ENCODE measurements around the gene RAD51C.
A peak's percentile ranks its signal among the peaks of the same experiment; 100 is the strongest.
"Not testable (repeated sequence)": the region's sequence is repeated elsewhere in the genome, so short reads cannot be mapped to it uniquely, and the experiment has no call there.

RAD51C gene

DNA sequence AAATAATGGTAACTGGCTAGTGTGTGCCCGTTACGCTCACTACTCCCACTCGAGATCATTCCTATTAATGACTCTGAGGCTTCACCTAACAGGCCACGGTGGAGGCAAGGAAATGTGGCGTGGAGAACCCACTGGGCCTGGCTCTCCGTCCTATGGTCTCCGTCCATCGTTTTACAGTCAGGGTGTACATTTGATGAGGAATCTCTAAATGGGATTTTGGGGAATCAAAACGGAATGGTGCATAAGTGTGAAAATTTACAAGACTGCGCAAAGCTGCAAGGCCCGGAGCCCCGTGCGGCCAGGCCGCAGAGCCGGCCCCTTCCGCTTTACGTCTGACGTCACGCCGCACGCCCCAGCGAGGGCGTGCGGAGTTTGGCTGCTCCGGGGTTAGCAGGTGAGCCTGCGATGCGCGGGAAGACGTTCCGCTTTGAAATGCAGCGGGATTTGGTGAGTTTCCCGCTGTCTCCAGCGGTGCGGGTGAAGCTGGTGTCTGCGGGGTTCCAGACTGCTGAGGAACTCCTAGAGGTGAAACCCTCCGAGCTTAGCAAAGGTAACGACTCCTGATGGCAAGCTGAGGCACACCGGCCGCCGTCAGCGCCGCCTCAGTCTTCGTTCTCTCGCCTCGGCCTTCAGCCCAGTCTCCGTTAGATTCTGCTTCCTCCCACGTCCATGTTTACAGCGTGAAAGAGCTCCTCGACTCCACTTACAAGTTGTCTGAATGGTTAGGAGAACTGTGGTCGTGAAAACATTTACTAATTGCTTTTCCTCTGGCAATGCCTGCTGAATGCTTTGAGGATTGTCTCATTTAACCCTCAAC lies at the start of gene RAD51C:
Gene RAD51C, plus strand, starts transcription at position 364 of the 817 bp plus-strand sequence. Its CDS starts 42 bp downstream, at position 406.
- DNase-seq, result peak; percentile 86

GRCh38 chr17:58643147-58643546 lies 49.3 kb upstream of the RAD51C start:
- DNase-seq, result no peak

- DNase-seq, result no peak
These were observed 44.2 kb upstream of the RAD51C start for GRCh38 chr17:58648236-58648635.

GRCh38 chr17:58657962-58658803 lies 34.2 kb upstream of the RAD51C start:
- DNase-seq, result not testable (repeated sequence)

DNA sequence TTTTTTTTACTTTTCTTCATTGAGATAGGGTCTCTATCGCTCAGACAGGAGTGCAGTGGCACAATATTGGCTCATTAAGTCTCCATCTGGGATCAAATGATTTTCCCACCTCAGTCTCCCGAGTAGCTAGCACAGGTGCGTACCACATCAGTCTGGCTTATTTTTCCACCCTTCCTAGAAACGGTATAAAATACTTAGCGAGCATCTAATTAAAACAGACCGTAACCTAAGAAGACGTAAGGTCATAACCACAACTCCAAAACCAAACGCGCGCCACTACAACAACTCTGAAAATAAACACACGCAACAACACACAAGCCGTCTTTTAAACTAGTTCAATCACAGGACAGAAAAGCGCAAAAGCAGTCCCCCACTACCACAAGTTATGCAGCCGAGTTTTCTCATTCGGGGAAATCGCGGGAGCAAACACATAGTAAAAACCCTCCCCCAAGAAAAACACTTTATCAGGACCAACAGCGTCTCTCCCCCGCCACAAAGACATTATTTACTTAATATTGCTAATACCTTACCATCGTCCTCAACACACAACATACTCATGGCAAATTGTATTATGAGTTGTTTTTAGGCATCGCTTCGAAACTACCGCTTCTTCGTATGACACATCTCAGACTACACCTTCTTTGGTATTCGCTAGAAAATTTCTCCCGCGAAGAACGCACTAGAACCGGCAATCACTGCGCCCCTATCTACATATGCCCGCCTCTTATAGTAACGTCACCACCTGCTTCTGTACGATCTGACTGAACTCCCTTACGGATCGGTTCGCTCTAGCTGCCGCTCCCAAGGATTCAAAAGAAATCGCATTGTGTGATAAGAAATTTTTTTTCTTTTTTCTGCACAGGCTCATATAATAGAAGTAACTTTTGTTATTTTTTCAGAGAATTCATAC lies 33.3 kb upstream of the RAD51C start:
- DNase-seq, result peak; percentile 95

- not testable (repeated sequence) for DNase-seq
These were observed 32.7 kb upstream of the RAD51C start for GRCh38 chr17:58659714-58660084.

- no peak for DNase-seq
These were observed 31.8 kb upstream of the RAD51C start for GRCh38 chr17:58660621-58661020.

DNA sequence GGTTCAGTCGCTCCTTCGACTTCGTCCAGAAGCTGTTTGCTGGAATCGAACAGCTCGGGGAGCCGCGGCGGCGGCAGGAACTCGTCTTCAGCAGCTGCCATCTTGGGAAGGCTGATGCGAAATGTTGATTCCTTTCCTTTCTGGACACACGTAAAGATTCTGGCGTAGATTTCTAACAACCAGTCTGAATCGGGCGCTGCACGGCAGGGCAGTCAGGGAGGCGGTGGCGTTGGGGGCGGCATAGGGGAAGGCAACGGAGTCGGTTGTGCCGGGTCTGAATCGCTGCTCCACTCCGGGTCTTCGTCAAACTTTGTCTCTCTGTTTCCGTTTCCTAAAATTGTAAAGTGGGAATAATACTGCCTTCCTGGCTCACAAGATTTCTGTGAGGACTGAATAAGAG lies 30.9 kb upstream of the RAD51C start:
- DNase-seq, result no peak

- DNase-seq, result no peak
These were observed 28.1 kb upstream of the RAD51C start for GRCh38 chr17:58664302-58664701.

GRCh38 chr17:58665946-58666857 lies 26.2 kb upstream of the RAD51C start:
- DNase-seq, result no peak

DNA sequence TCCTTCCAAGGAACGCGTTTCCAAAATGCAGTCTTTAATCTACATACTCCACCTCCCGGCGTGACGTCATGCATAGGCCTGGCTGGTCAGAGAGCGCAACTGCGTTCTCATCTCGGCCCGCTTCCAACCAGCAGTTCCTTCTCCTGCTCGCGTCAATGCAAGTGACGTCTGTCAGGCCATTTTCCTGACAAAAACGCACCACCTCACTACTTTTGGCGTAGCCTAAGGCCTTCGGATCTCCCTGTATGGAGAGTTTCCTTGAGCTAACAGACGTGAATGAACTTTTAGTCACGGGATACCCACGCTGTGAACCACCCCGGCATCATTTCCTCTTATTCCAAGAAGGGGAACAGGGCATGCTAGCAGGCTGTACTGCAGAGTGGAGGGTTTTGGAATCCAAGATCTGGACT lies 25.5 kb upstream of the RAD51C start:
- peak; percentile 38 for DNase-seq

DNA sequence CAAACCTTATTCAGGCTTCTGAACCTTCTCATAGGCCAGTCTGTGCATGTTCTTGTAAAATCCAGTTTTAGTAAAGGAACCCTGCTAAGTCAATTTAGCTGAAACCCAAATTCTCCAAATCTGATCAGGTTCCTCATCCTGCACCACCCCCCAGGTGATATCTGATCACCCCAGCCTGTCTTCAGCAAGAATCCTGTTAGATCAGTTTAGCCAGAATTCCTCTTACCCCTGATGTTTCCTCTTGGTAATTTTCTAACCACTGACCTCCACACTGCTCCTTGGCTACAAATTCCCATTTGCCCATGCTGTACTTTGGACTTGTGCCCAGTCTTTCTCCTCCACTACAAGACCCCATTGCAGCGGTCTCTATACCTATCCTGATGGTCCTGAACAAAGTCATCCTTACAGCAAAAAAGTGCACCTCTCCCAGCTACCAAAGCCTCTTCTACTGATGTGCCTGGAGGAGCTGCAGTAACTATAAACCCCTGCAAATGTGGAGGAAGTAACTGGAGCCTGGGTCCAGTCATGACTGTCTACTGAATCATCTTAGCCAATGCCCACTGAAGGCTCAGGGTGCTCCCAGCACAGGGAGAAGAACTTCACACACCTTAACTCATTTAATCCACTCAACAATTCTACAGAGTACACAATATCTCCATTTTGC lies 24.3 kb upstream of the RAD51C start:
- no peak for DNase-seq

GRCh38 chr17:58668598-58668935 lies 23.8 kb upstream of the RAD51C start:
- no peak for DNase-seq

DNA sequence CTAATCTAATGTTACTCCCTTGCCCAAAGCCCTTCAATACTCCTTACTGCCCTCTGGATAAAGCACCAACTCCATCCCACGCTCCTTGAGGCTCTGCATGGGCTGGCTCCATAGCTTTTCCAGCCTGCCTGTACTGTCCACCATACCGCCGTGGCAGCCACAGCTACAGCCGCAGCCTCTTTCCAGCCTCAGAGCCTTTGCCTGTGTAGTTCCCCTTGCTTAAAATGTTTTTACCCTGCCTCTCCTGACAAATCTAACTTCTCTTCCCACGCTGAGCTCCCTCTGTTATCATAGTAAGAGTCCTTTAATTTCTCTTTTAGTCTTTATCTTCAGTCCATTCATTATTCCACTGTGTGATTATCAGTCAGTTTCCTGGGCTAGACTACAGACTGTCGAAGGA lies 22.5 kb upstream of the RAD51C start:
- no peak for DNase-seq

- DNase-seq, result no peak
These were observed 20.4 kb upstream of the RAD51C start for GRCh38 chr17:58671969-58672368.

- DNase-seq, result no peak
These were observed 15.1 kb upstream of the RAD51C start for GRCh38 chr17:58677194-58677880.

DNA sequence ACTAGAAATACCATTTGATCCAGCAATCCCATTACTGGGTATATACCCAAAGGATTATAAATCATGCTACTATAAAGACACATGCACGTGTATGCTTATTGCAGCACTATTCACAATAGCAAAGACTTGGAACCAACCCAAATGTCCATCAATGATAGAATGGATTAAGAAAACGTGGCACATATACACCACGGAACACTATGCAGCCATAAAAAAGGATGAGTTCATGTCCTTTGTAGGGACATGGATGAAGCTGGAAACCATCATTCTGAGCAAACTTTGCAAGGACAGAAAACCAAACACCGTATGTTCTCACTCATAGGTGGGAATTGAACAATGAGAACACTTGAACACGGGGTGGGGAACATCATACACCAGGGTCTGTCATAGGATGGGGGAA lies 14.1 kb upstream of the RAD51C start:
- not testable (repeated sequence) for DNase-seq

- DNase-seq, result no peak
These were observed 13.0 kb upstream of the RAD51C start for GRCh38 chr17:58679263-58680037.

GRCh38 chr17:58680038-58680369 lies 12.4 kb upstream of the RAD51C start:
- no peak for DNase-seq

DNA sequence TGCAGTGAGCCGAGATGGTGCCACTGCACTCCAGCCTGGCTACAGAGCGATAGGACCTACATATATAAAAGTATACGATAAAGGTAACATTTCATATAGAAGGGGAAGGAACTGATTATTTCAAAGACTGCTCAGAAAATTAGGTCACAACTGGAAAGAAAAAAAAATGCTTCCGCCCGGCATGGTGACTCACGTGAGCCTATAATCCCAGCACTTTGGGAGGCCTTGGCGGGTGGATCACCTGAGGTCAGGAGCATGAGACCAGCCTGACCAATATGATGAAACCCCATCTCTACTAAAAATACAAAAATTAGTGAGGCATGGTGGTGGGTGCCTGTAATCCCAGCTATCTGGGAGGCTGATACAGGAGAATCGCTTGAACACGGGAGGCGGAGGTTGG lies 8.4 kb upstream of the RAD51C start:
- no peak for DNase-seq
